Endothelial cell of umbilical vein (primary cell): ENCODE data around the gene GNB1. TPM values are rescaled to one million over a fixed set of nuclear protein-coding genes. Genes with fewer than 3 reads are reported as not detected.

ENCODE experiments used
- BruUV-seq: library from RNA; stranded (reverse); fragments of 400-500 nt; replicated peaks from 2 replicates; lab custom pipeline; 2021; lab: Mats Ljungman, UMichigan
- CTCF ChIA-PET: fragments of 300-600, 350-600 bp; sonication (Branson Sonifier 250); formaldehyde crosslinking; loops from one replicate; lab custom pipeline; 2021; ENCODE audit warnings: antibody characterized with exemption, inconsistent platforms; lab: Charles Lee
- POLR2A ChIA-PET: fragments of 300-600, 350-600 bp; sonication (Branson Sonifier 250); formaldehyde crosslinking; loops from one replicate; lab custom pipeline; 2021; ENCODE audit warnings: antibody characterized with exemption, inconsistent platforms; lab: Charles Lee
- DNase-seq: peaks from one replicate; pipeline ENCODE4 v3.0.0-alpha.2; 2011; ENCODE audit warnings: low read depth, low spot score
- FAIRE-seq: peaks from 2 replicates; lab custom pipeline; 2011; peaks lifted over from hg19 to GRCh38; lab: Jason Lieb, UNC
- H2AFZ ChIP-seq: 2 replicates; pipeline ENCODE4 v1.6.0; 2012; ENCODE audit warnings: low read depth, low read length, control low read depth, inconsistent platforms
- H3K27ac ChIP-seq: 2 replicates; pipeline ENCODE4 v1.5.1; 2011; ENCODE audit warnings: low read depth, mild to moderate bottlenecking, control low read depth, low read length, moderate library complexity; ENCODE audit not compliant: insufficient read depth
- H3K27me3 ChIP-seq, 2 experiments: 2 replicates each; pipeline versions ENCODE4 v1.6.0 to v1.6.1; 2011; ENCODE audit warnings: low read length in 2 of 2, mixed read lengths in 1 of 2; ENCODE audit not compliant: control insufficient read depth in 2 of 2, insufficient read depth in 2 of 2
- H3K36me3 ChIP-seq, 2 experiments: 2 replicates in 1 of 2; 3 replicates in 1 of 2; pipeline ENCODE4 v1.5.1; 2011; ENCODE audit warnings: low read length in 2 of 2, mild to moderate bottlenecking in 1 of 2, moderate library complexity in 1 of 2; ENCODE audit not compliant: control insufficient read depth in 2 of 2, insufficient read depth in 2 of 2; ENCODE audit errors: extremely low read depth in 1 of 2
- H3K4me1 ChIP-seq: 3 replicates; pipeline ENCODE4 v1.5.1; 2011; ENCODE audit warnings: mild to moderate bottlenecking, low read length; ENCODE audit not compliant: control insufficient read depth, insufficient read depth; ENCODE audit errors: extremely low read depth
- H3K4me2 ChIP-seq: 2 replicates; pipeline ENCODE4 v1.6.1; 2011; ENCODE audit warnings: low read length, control low read depth, mixed read lengths; ENCODE audit not compliant: insufficient read depth
- H3K4me3 ChIP-seq, 3 experiments: fragments of 200-600 bp in 1 of 3; sonication (generic), shearing (Covaris generic) in 1 of 3; replicated peaks in 1 of 3; 2 replicates each; pipeline ENCODE4 v1.5.1; 2011 to 2016; ENCODE audit warnings: control low read depth in 3 of 3, low read length in 3 of 3, mild to moderate bottlenecking in 2 of 3, inconsistent platforms in 1 of 3, low read depth in 1 of 3, moderate library complexity in 1 of 3; ENCODE audit not compliant: insufficient read depth in 1 of 3
- H3K79me2 ChIP-seq: 2 replicates; pipeline ENCODE4 v1.6.0; 2012; ENCODE audit warnings: low read length, inconsistent platforms; ENCODE audit not compliant: control insufficient read depth, insufficient read depth
- H3K9ac ChIP-seq: replicated peaks from 2 replicates; pipeline ENCODE3; 2011; ENCODE audit warnings: low read length, control low read depth; ENCODE audit not compliant: insufficient read depth; ENCODE audit errors: extremely low read depth
- H3K9me1 ChIP-seq: replicated peaks from 3 replicates; pipeline ENCODE4 v1.6.0; 2011; ENCODE audit warnings: mild to moderate bottlenecking, low read length; ENCODE audit not compliant: control insufficient read depth, insufficient read depth; ENCODE audit errors: extremely low read depth
- H3K9me3 ChIP-seq: replicated peaks from 2 replicates; pipeline ENCODE4 v1.5.1; 2012; ENCODE audit warnings: low read length, inconsistent platforms; ENCODE audit not compliant: control insufficient read depth, insufficient read depth
- H4K20me1 ChIP-seq: replicated peaks from 2 replicates; pipeline ENCODE3; 2011; ENCODE audit warnings: mild to moderate bottlenecking, low read length; ENCODE audit not compliant: control insufficient read depth, insufficient read depth; ENCODE audit errors: extremely low read depth
- EZH2 ChIP-seq: IDR thresholded peaks from 2 replicates; pipeline ENCODE4 v1.6.1; 2012; ENCODE audit warnings: borderline replicate concordance, low read depth, mild to moderate bottlenecking, moderate library complexity, low read length, inconsistent platforms; ENCODE audit not compliant: severe bottlenecking
- FOS ChIP-seq: IDR thresholded peaks from 2 replicates; pipeline ENCODE4 v1.6.1; 2011; ENCODE audit warnings: mild to moderate bottlenecking, low read length, moderate library complexity, borderline replicate concordance; ENCODE audit not compliant: insufficient read depth
- GATA2 ChIP-seq: IDR thresholded peaks from 2 replicates; pipeline ENCODE4 v1.7.0; 2011; ENCODE audit warnings: low read depth, mild to moderate bottlenecking, moderate library complexity, mixed read lengths, low read length; ENCODE audit not compliant: insufficient read length, insufficient read depth
- JUN ChIP-seq: IDR thresholded peaks from 2 replicates; pipeline ENCODE4 v1.6.1; 2011; ENCODE audit warnings: borderline replicate concordance, low read depth; ENCODE audit not compliant: insufficient read length, insufficient read depth
- MYC ChIP-seq: IDR thresholded peaks from one replicate; pipeline ENCODE4 v1.6.1; 2011; ENCODE audit warnings: mild to moderate bottlenecking, low read depth, low read length
- POLR2A ChIP-seq: IDR thresholded peaks from 2 replicates; pipeline ENCODE4 v1.6.1; 2012; ENCODE audit warnings: low read depth, mild to moderate bottlenecking, control low read depth, low read length
- POLR2AphosphoS5 ChIP-seq: IDR thresholded peaks from 2 replicates; pipeline ENCODE4 v1.6.1; 2012; ENCODE audit warnings: low read depth, mild to moderate bottlenecking, control low read depth, low read length, moderate library complexity; ENCODE audit not compliant: insufficient read depth
- dilution Hi-C: fragments of 300-500 bp; cut with MboI; formaldehyde crosslinking; loops from one replicate; pipeline ENCODE4 v1.15.0; 2019; ENCODE audit warnings: low sequenced_read_pairs; ENCODE audit not compliant: extremely low pct_ligation_motif_present
- intact Hi-C: fragments of 100-400 bp; cut with micrococcal nuclease; formaldehyde crosslinking; loops from one replicate; pipeline ENCODE4 v1.10.0; 2022
- polyA plus RNA-seq, 4 experiments: library from polyadenylated mRNA; depleted of rRNA in 3 of 4; stranded (reverse) in 3 of 4; unstranded in 1 of 4; fragments of >200 nt; gene quantifications; 2 replicates each; pipeline versions ENCODE4 v1.2.1 to v1.2.3, GENCODE V29; 2011 to 2012; ENCODE audit warnings: missing spikeins in 1 of 4
- total RNA-seq: library from RNA; stranded (reverse); gene quantifications from 2 replicates; pipeline ENCODE4 v1.2.3, GENCODE V29; 2021
- TF ChIP-seq, protein P1 (sequence below): IDR thresholded peaks from 2 replicates; pipeline ENCODE4 v1.6.1; 2011; ENCODE audit not compliant: insufficient read depth, insufficient read length
- TF ChIP-seq, protein P2 (sequence below), 2 donors: IDR thresholded peaks; 1 replicate in 1 of 2; 2 replicates in 1 of 2; pipeline ENCODE4 v1.5.1; 2011; ENCODE audit warnings: low read length in 2 of 2, mild to moderate bottlenecking in 2 of 2, moderate library complexity in 2 of 2, control low read depth in 1 of 2, inconsistent platforms in 1 of 2, low read depth in 1 of 2; ENCODE audit not compliant: insufficient read depth in 1 of 2; ENCODE audit errors: extremely low read depth in 1 of 2

Gene GNB1
- total and polyA plus RNA-seq, 2 donors (not counting 3 experiments of a cell fraction or from before 2014, with no cell fraction given): 501 to 529 TPM

DNA sequence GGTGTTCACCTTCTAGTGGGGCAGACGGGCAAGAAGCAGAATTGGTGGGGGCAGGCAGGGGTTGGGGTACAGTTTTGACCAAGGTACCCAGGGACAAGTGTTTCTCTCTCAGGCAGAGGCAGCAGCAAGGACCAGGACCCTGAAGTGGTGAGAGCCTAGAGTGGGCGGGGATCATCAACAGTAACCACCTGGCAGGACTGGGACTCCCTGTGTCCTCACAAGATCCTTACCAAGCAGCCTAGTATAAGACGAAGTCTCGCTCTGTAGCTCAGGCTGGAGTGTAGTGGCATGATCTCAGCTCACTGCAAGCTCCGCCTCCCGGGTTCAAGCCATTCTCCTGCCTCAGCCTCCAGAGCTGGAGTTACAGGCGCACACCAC is 109.4 kb downstream of the GNB1 start:
- CTCF ChIA-PET: interaction anchor here (1.8 kb wide), 1 partner anchor 124 kb away, joined by 11 read pairs; no protein-coding TSS in a partner anchor
- Histone ChIP-seq H3K4me3 (no peak overlapping the region), H3K9me3 (no peaks in the 10 kb centered on the region), H3K9me1 (no peaks in the 10 kb centered on the region), H3K27me3 (no peaks in the 10 kb centered on the region), H3K4me1 (peaks cover 20% of the 10 kb centered on the region), H3K36me3 (peaks cover 4 to 16% of the 10 kb centered on the region in 2 experiments), H3K9ac (no peak overlapping the region), H3K79me2 (peaks cover 15% of the 10 kb centered on the region), H4K20me1 (peaks cover 3% of the 10 kb centered on the region), H3K27ac (no peak overlapping the region), H2AFZ (no peak overlapping the region), H3K4me2 (no peak overlapping the region)
- no peak for FAIRE-seq
- no TSS peak for BruUV-seq
- DNase-seq: no peak
- TF ChIP-seq, protein P1, sequence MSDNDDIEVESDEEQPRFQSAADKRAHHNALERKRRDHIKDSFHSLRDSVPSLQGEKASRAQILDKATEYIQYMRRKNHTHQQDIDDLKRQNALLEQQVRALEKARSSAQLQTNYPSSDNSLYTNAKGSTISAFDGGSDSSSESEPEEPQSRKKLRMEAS: no peak
- no peak for TF ChIP-seq POLR2AphosphoS5
- TF ChIP-seq, protein P2, sequence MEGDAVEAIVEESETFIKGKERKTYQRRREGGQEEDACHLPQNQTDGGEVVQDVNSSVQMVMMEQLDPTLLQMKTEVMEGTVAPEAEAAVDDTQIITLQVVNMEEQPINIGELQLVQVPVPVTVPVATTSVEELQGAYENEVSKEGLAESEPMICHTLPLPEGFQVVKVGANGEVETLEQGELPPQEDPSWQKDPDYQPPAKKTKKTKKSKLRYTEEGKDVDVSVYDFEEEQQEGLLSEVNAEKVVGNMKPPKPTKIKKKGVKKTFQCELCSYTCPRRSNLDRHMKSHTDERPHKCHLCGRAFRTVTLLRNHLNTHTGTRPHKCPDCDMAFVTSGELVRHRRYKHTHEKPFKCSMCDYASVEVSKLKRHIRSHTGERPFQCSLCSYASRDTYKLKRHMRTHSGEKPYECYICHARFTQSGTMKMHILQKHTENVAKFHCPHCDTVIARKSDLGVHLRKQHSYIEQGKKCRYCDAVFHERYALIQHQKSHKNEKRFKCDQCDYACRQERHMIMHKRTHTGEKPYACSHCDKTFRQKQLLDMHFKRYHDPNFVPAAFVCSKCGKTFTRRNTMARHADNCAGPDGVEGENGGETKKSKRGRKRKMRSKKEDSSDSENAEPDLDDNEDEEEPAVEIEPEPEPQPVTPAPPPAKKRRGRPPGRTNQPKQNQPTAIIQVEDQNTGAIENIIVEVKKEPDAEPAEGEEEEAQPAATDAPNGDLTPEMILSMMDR (IDR thresholded peaks at IDR 0.05; ENCODE audit: extremely low read depth in 1 of 2, insufficient read depth in 1 of 2, low read depth in 1 of 2, low read length in 2 of 2): no peak
- no peak for TF ChIP-seq GATA2
- no peak for TF ChIP-seq FOS
- no peak for TF ChIP-seq POLR2A
- TF ChIP-seq EZH2: no peak
- TF ChIP-seq JUN: no peak
- TF ChIP-seq MYC: no peak
- POLR2A ChIA-PET: no interaction called here
- intact Hi-C loops: no loop called here
- dilution Hi-C loops: no loop called here
